Activated naive CD8-positive, alpha-beta T cell treated with anti-CD3 and anti-CD28 coated beads, Interleukin-2, amount 10 ng/mL, durations not matched to agents 7 days and 5 days (primary cell): Measurements from ENCODE around the gene GLMP. TPM values are rescaled to one million over a fixed set of nuclear protein-coding genes. Genes with fewer than 3 reads are reported as not detected.

Experiments used
- ATAC-seq: fragments of 150-1000 bp; cut with Tn5 transposase; one replicate; pipeline ENCODE4 v1.10.0; 2021; ENCODE audit warnings: low read depth, moderate library complexity
- POLR2A ChIA-PET: fragments of 350-600 bp; sonication (Branson Sonifier 250); formaldehyde crosslinking; loops from one replicate; lab custom pipeline; 2021; ENCODE audit warnings: antibody characterized with exemption; lab: Charles Lee
- DNase-seq: peaks from one replicate; pipeline ENCODE4 v3.0.0; 2021
- H3K27ac Mint-ChIP-seq: one replicate; pipeline ENCODE4 v1.8.0; 2022; ENCODE audit warnings: mild to moderate bottlenecking, mixed read lengths
- H3K27me3 Mint-ChIP-seq: one replicate; pipeline ENCODE4 v1.8.0; 2022; ENCODE audit warnings: mild to moderate bottlenecking, moderate library complexity, mixed read lengths
- H3K36me3 Mint-ChIP-seq: one replicate; pipeline ENCODE4 v1.8.0; 2021; ENCODE audit warnings: mild to moderate bottlenecking, mixed read lengths
- H3K4me1 Mint-ChIP-seq: one replicate; pipeline ENCODE4 v1.8.0; 2021; ENCODE audit warnings: mixed read lengths
- H3K4me3 Mint-ChIP-seq: one replicate; pipeline ENCODE4 v1.8.0; 2022; ENCODE audit warnings: mild to moderate bottlenecking, moderate library complexity, mixed read lengths
- H3K9me3 Mint-ChIP-seq: one replicate; pipeline ENCODE4 v1.8.0; 2021; ENCODE audit warnings: mixed read lengths
- total RNA-seq, 2 experiments: library from RNA; stranded (reverse); gene quantifications; one replicate each; pipeline ENCODE4 v1.2.3, GENCODE V29; 2021

The GLMP gene
- total RNA-seq, 2 experiments from 2014 or later = 27.5 to 27.8 TPM

DNA sequence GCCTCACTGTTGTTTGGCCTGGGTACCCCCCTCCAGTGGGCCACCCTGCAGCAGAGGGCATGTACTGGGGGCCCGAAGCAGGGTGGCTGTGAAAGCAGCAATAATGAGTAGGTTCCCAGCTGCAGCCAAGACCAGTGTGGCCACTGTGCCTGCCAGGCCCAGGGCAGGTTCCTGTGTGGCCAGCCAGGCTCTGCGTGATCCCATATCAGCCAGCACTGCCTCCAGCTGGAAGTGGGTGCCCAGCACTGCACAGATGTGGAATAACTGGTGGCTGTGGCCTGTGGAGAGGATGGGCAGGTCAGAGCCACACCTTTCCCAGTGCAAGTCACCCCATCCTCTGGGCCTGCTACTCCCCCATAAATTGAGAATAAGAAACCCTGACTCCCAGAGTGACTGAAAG is 51.4 kb downstream of the GLMP start:
- no peaks in the 10 kb centered on the region for H3K27me3 Mint-ChIP-seq
- no peaks in the 10 kb centered on the region for H3K9me3 Mint-ChIP-seq
- peak overlapping the region; percentile 13 for H3K27ac Mint-ChIP-seq
- DNase-seq = no peak
- no peak for ATAC-seq
- POLR2A ChIA-PET = interaction anchor here (0.6 to 0.9 kb wide), 3 partner anchors 8 to 20 kb away, joined by 3 to 5 read pairs (median 3); no protein-coding TSS in a partner anchor
- peaks cover 4% of the 10 kb centered on the region for H3K36me3 Mint-ChIP-seq
- H3K4me3 Mint-ChIP-seq = no peak overlapping the region
- H3K4me1 Mint-ChIP-seq = peaks cover 23% of the 10 kb centered on the region

DNA sequence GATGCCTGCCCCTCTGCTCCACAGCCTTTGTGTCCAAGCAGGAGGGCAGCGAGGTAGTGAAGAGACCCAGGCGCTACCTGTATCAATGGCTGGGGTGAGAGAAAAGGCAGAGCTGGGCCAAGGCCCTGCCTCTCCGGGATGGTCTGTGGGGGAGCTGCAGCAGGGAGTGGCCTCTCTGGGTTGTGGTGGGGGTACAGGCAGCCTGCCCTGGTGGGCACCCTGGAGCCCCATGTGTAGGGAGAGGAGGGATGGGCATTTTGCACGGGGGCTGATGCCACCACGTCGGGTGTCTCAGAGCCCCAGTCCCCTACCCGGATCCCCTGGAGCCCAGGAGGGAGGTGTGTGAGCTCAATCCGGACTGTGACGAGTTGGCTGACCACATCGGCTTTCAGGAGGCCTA is 52.7 kb downstream of the GLMP start:
- Mint-ChIP-seq H3K4me1 (peaks cover 23% of the 10 kb centered on the region), H3K27ac (no peak overlapping the region), H3K27me3 (no peaks in the 10 kb centered on the region), H3K36me3 (peaks cover 11% of the 10 kb centered on the region), H3K9me3 (no peaks in the 10 kb centered on the region), H3K4me3 (no peak overlapping the region)
- ATAC-seq (no peak), DNase-seq (no peak)
- POLR2A ChIA-PET = no interaction called here

Other genes with a start within 250 kb of the GLMP start
- 10 to 100 TPM; 31.9 to 37.9 TPM for gene UBQLN4, start 241.9 kb downstream of the GLMP start, total RNA-seq
- gene LAMTOR2, start 240.9 kb downstream of the GLMP start, total RNA-seq = 10 to 100 TPM; 50.9 to 52.6 TPM
- gene RAB25, start 234.5 kb downstream of the GLMP start, total RNA-seq = under 1 TPM; 0.86 to 0.91 TPM
- gene MEX3A, start 213.2 kb downstream of the GLMP start, total RNA-seq = under 1 TPM; 0.09 to 0.11 TPM
- 10 to 100 TPM; 11.7 to 13.0 TPM for gene LMNA, start 181.0 kb downstream of the GLMP start, total RNA-seq
- 10 to 100 TPM in 1 of 2 experiments, 1 to 10 TPM in 1; 9.8 to 10.2 TPM for gene SEMA4A, start 142.1 kb downstream of the GLMP start, total RNA-seq
- gene SLC25A44, start 101.6 kb downstream of the GLMP start, total RNA-seq = 10 to 100 TPM; 30.9 to 35.3 TPM
- gene PMF1, start 82.7 kb downstream of the GLMP start, total RNA-seq = 10 to 100 TPM; 66.2 to 71.2 TPM
- gene BGLAP, start 53.5 kb downstream of the GLMP start, total RNA-seq = 1 to 10 TPM; 3.3 to 4.8 TPM
- 1 to 10 TPM; 7.0 TPM for gene PAQR6, start 47.6 kb downstream of the GLMP start, total RNA-seq
- gene SMG5, start 12.9 kb downstream of the GLMP start, total RNA-seq = 10 to 100 TPM; 72.3 to 76.4 TPM
- 10 to 100 TPM; 12.3 to 12.8 TPM for gene TMEM79, start 11.4 kb downstream of the GLMP start, total RNA-seq
- not detected for gene VHLL, start 3.6 kb upstream of the GLMP start, total RNA-seq
- gene CCT3, start 42.6 kb upstream of the GLMP start, total RNA-seq = 100 to 1,000 TPM; 163 to 165 TPM
- gene TSACC, start 42.8 kb upstream of the GLMP start, total RNA-seq = not detected
- not detected for gene RHBG, start 73.5 kb upstream of the GLMP start, total RNA-seq
- gene MEF2D, start 205.1 kb upstream of the GLMP start, total RNA-seq = 10 to 100 TPM; 52.4 to 54.4 TPM